HepG2 (cell line): Measurements from ENCODE around the gene AHSG. TPM values are rescaled to one million over a fixed set of nuclear protein-coding genes. Genes with fewer than 3 reads are reported as not detected.

ENCODE experiments used
- MAFK ChIP-seq, 2 experiments: IDR thresholded peaks in 1 of 2; conservative IDR thresholded peaks in 1 of 2; 2 replicates each; pipeline ENCODE4 v1.6.1; 2011; ENCODE audit warnings: improper control_type of control experiment in 2 of 2, low read length in 2 of 2
- MTA1 ChIP-seq: sonication (generic); formaldehyde crosslinking; IDR thresholded peaks from 2 replicates; pipeline ENCODE4 v1.4.0; 2020; ENCODE audit warnings: missing genetic modification reagents, mild to moderate bottlenecking, borderline replicate concordance
- NFIC ChIP-seq: IDR thresholded peaks from 2 replicates; pipeline ENCODE4 v1.6.1; 2012; ENCODE audit warnings: mild to moderate bottlenecking, low read length, inconsistent platforms
- PHF20 ChIP-seq: sonication (generic); formaldehyde crosslinking; IDR thresholded peaks from 2 replicates; pipeline ENCODE4 v1.5.0; 2020; ENCODE audit warnings: mild to moderate bottlenecking, missing genetic modification reagents
- PTBP1 ChIP-seq: fragments of 200-400 bp; formaldehyde crosslinking; IDR thresholded peaks from 2 replicates; pipeline ENCODE4 v1.6.1; 2018; ENCODE audit warnings: low read length, low read depth; ENCODE audit not compliant: poor library complexity, severe bottlenecking
- SSRP1 ChIP-seq: IDR thresholded peaks from 2 replicates; pipeline ENCODE4 v1.6.1; 2016; ENCODE audit warnings: control low read depth
- ZFP37 ChIP-seq: sonication (generic); formaldehyde crosslinking; IDR thresholded peaks from 2 replicates; pipeline ENCODE4 v1.4.0; 2020; ENCODE audit warnings: missing genetic modification reagents, borderline replicate concordance
- ZNF34 ChIP-seq: sonication (generic); formaldehyde crosslinking; IDR thresholded peaks from 2 replicates; pipeline ENCODE4 v1.4.0; 2020; ENCODE audit warnings: mild to moderate bottlenecking, missing genetic modification reagents, borderline replicate concordance
- ZNF75D ChIP-seq: sonication (generic); formaldehyde crosslinking; IDR thresholded peaks from 2 replicates; pipeline ENCODE4 v1.8.1; 2023; ENCODE audit warnings: missing genetic modification reagents, mild to moderate bottlenecking, borderline replicate concordance
- polyA plus RNA-seq, 8 experiments: library from polyadenylated mRNA; depleted of rRNA in 3 of 8; stranded (reverse) in 7 of 8; unstranded in 1 of 8; fragments of >200 nt; fragmentation: Illumina TruSeq in 4 of 8; extraction: Trizol in 4 of 8; gene quantifications; 2 replicates each; pipeline versions ENCODE4 v1.2.1 to v1.2.3, GENCODE V29; 2011 to 2016; ENCODE audit warnings: low read depth in 4 of 8, missing spikeins in 1 of 8, mixed read lengths in 1 of 8; ENCODE audit not compliant: insufficient read depth in 1 of 8
- total RNA-seq, 5 experiments: library from RNA; depleted of rRNA; stranded (reverse); fragments of >200 nt; fragmentation: Illumina TruSeq; extraction: Trizol; gene quantifications; 2 replicates each; pipeline ENCODE4 v1.2.3, GENCODE V29; 2016; ENCODE audit warnings: low read depth in 1 of 5
- TF ChIP-seq, protein P1 (sequence below): IDR thresholded peaks from 2 replicates; pipeline ENCODE4 v1.6.1; 2016
- TF ChIP-seq, protein P2 (sequence below): sonication (generic); formaldehyde crosslinking; IDR thresholded peaks from 2 replicates; pipeline ENCODE4 v1.5.0; 2020; ENCODE audit warnings: mild to moderate bottlenecking, missing genetic modification reagents
- TF ChIP-seq, protein P3 (sequence below): sonication (generic); formaldehyde crosslinking; conservative IDR thresholded peaks from 2 replicates; pipeline ENCODE4 v1.8.0; 2022; ENCODE audit warnings: mild to moderate bottlenecking, moderate library complexity, missing genetic modification reagents
- TF ChIP-seq, protein P4 (sequence below): sonication (generic); formaldehyde crosslinking; IDR thresholded peaks from 2 replicates; pipeline ENCODE4 v1.4.0; 2020; ENCODE audit warnings: missing genetic modification reagents
- TF ChIP-seq, protein P5 (sequence below): sonication (generic); formaldehyde crosslinking; IDR thresholded peaks from 2 replicates; pipeline ENCODE4 v1.4.0; 2020; ENCODE audit warnings: mild to moderate bottlenecking, missing genetic modification reagents, borderline replicate concordance
- TF ChIP-seq, protein P6 (sequence below): sonication (generic); formaldehyde crosslinking; conservative IDR thresholded peaks from 2 replicates; pipeline ENCODE4 v1.4.0; 2020; ENCODE audit warnings: missing genetic modification reagents

AHSG gene
- total and polyA plus RNA-seq, 2 of the 13 experiments (the other 11 are each of a cell fraction or from before 2014, with no cell fraction given) = 2,043 to 19,152 TPM

DNA sequence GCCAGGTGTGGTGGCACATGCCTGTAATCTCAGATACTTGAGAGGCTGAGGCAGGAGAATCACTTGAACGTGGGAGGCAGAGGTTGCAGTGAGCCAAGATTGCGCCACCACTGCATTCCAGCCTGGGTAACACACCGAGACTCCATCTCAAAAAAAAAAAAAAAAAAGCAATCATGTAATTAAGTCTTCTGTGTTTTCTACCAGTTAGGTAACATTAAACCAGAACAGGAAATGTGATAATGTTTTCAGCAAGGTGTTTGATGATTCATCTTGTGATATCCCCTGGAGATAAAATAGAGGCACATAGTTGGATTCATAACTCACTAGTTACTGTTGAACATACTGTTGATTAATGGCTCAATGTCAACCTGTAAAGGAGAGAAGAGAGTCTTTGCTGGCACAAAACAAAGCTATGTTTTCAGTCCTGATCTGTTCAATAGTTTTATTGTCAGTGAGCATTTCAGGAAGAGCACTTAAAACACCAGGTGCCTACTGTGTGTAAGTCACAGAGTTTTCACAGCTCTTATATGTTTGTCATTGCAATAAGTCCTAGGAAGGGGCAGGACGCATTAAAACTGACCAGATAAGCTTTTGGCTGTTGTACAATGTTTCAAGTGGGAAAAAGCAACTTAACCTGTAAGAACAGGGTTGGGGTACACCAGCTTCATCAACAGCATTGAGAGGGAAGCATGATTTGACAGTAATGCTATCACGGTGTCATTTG is 22.8 kb upstream of the AHSG start (continued):
- TF ChIP-seq MTA1 (CRISPR knock-in tag) (no peak), NFIC (no peak), PTBP1 (no peak), MAFK (conservative IDR thresholded peaks at IDR 0.05 in 1 of 2, IDR thresholded peaks at IDR 0.05 in 1 of 2; ENCODE audit: low read length in 2 of 2) (no peak), PHF20 (CRISPR knock-in tag) (no peak), ZFP37 (CRISPR knock-in tag) (no peak), SSRP1 (CRISPR knock-in tag) (no peak), ZNF34 (0 out of 2 replicates have a peak, but pooled peaks have one; percentile 12), ZNF75D (CRISPR knock-in tag) (no peak)
- TF ChIP-seq, protein P1, sequence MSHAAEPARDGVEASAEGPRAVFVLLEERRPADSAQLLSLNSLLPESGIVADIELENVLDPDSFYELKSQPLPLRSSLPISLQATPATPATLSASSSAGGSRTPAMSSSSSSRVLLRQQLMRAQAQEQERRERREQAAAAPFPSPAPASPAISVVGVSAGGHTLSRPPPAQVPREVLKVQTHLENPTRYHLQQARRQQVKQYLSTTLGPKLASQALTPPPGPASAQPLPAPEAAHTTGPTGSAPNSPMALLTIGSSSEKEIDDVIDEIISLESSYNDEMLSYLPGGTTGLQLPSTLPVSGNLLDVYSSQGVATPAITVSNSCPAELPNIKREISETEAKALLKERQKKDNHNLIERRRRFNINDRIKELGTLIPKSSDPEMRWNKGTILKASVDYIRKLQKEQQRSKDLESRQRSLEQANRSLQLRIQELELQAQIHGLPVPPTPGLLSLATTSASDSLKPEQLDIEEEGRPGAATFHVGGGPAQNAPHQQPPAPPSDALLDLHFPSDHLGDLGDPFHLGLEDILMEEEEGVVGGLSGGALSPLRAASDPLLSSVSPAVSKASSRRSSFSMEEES (CRISPR knock-in tag) = peak; percentile 31; the same call in 1 of the 2 replicates
- TF ChIP-seq, protein P2, sequence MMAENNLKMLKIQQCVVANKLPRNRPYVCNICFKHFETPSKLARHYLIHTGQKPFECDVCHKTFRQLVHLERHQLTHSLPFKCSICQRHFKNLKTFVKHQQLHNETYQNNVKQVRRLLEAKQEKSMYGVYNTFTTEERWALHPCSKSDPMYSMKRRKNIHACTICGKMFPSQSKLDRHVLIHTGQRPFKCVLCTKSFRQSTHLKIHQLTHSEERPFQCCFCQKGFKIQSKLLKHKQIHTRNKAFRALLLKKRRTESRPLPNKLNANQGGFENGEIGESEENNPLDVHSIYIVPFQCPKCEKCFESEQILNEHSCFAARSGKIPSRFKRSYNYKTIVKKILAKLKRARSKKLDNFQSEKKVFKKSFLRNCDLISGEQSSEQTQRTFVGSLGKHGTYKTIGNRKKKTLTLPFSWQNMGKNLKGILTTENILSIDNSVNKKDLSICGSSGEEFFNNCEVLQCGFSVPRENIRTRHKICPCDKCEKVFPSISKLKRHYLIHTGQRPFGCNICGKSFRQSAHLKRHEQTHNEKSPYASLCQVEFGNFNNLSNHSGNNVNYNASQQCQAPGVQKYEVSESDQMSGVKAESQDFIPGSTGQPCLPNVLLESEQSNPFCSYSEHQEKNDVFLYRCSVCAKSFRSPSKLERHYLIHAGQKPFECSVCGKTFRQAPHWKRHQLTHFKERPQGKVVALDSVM (CRISPR knock-in tag) = peak; percentile 86
- TF ChIP-seq, protein P3, sequence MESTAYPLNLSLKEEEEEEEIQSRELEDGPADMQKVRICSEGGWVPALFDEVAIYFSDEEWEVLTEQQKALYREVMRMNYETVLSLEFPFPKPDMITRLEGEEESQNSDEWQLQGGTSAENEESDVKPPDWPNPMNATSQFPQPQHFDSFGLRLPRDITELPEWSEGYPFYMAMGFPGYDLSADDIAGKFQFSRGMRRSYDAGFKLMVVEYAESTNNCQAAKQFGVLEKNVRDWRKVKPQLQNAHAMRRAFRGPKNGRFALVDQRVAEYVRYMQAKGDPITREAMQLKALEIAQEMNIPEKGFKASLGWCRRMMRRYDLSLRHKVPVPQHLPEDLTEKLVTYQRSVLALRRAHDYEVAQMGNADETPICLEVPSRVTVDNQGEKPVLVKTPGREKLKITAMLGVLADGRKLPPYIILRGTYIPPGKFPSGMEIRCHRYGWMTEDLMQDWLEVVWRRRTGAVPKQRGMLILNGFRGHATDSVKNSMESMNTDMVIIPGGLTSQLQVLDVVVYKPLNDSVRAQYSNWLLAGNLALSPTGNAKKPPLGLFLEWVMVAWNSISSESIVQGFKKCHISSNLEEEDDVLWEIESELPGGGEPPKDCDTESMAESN (CRISPR knock-in tag) = 0 out of 2 replicates have a peak, but pooled peaks have one; percentile 32
- TF ChIP-seq, protein P4, sequence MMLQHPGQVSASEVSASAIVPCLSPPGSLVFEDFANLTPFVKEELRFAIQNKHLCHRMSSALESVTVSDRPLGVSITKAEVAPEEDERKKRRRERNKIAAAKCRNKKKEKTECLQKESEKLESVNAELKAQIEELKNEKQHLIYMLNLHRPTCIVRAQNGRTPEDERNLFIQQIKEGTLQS (CRISPR knock-in tag) = no peak
- TF ChIP-seq, protein P5, sequence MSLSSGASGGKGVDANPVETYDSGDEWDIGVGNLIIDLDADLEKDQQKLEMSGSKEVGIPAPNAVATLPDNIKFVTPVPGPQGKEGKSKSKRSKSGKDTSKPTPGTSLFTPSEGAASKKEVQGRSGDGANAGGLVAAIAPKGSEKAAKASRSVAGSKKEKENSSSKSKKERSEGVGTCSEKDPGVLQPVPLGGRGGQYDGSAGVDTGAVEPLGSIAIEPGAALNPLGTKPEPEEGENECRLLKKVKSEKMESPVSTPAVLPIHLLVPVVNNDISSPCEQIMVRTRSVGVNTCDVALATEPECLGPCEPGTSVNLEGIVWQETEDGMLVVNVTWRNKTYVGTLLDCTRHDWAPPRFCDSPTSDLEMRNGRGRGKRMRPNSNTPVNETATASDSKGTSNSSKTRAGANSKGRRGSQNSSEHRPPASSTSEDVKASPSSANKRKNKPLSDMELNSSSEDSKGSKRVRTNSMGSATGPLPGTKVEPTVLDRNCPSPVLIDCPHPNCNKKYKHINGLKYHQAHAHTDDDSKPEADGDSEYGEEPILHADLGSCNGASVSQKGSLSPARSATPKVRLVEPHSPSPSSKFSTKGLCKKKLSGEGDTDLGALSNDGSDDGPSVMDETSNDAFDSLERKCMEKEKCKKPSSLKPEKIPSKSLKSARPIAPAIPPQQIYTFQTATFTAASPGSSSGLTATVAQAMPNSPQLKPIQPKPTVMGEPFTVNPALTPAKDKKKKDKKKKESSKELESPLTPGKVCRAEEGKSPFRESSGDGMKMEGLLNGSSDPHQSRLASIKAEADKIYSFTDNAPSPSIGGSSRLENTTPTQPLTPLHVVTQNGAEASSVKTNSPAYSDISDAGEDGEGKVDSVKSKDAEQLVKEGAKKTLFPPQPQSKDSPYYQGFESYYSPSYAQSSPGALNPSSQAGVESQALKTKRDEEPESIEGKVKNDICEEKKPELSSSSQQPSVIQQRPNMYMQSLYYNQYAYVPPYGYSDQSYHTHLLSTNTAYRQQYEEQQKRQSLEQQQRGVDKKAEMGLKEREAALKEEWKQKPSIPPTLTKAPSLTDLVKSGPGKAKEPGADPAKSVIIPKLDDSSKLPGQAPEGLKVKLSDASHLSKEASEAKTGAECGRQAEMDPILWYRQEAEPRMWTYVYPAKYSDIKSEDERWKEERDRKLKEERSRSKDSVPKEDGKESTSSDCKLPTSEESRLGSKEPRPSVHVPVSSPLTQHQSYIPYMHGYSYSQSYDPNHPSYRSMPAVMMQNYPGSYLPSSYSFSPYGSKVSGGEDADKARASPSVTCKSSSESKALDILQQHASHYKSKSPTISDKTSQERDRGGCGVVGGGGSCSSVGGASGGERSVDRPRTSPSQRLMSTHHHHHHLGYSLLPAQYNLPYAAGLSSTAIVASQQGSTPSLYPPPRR = peak; percentile 48; the same call in 1 of the 2 replicates
- TF ChIP-seq, protein P6, sequence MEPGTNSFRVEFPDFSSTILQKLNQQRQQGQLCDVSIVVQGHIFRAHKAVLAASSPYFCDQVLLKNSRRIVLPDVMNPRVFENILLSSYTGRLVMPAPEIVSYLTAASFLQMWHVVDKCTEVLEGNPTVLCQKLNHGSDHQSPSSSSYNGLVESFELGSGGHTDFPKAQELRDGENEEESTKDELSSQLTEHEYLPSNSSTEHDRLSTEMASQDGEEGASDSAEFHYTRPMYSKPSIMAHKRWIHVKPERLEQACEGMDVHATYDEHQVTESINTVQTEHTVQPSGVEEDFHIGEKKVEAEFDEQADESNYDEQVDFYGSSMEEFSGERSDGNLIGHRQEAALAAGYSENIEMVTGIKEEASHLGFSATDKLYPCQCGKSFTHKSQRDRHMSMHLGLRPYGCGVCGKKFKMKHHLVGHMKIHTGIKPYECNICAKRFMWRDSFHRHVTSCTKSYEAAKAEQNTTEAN (CRISPR knock-in tag) = 0 out of 2 replicates have a peak, but pooled peaks have one; percentile 51
